ENCODE measurements around the gene EXTL2. TPM values are rescaled to one million over a fixed set of nuclear protein-coding genes. Genes with fewer than 3 reads are reported as not detected.

The EXTL2 gene, protein sequence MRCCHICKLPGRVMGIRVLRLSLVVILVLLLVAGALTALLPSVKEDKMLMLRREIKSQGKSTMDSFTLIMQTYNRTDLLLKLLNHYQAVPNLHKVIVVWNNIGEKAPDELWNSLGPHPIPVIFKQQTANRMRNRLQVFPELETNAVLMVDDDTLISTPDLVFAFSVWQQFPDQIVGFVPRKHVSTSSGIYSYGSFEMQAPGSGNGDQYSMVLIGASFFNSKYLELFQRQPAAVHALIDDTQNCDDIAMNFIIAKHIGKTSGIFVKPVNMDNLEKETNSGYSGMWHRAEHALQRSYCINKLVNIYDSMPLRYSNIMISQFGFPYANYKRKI
- total RNA-seq: 1 to 10 TPM; 1.4 to 7.4 (median 2.5) TPM

DNA sequence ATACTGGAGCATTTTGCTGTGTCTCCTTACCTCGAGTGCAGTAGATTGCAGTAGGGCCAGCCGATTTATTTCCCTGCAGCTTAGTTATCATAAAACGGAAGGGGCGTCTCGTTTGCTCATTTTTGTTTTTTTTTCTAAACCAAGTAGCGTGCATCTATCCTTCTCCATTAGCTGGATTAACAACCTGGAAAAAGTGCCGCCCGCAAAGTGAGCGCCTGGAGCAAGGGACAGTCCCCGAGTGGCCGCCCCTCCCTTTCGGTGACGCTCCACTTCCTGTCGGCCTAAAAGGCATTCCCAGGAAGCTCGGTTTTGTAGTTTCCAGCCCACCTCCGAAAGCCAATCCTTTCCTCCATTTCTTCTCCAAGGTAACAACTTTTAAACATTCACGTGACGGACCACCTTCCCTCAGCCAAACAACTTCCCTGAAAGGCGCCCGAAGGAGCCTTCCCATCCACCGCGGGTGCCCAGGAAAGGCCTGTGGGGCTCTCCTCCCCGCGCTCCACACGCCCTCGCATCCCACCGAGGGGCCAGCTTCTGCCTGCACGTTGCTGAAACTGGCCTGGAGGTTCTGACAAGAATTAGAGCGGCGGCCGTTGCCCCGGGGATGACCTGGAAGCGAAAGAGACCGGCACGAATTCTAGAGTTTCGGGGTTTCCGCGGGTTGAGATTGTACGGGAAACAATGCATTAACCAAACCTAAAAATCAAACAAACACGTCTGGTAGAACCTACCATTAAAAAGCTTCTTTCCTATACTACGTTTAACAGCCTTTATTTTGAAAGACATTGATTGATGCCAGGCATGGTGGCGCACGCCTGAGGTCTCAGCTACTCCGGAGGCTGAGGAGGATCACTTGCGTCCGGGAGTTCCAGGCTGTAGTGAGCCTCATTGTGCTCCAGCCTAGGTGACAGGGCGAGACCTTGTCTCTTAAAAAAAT is at the start of gene EXTL2:
TSS of gene EXTL2 (minus strand) at position 240 of the 937 bp plus-strand sequence. CDS start 6,085 bp downstream, outside the sequence.
- intact Hi-C loops (cut with DNase I): no loop called here

DNA sequence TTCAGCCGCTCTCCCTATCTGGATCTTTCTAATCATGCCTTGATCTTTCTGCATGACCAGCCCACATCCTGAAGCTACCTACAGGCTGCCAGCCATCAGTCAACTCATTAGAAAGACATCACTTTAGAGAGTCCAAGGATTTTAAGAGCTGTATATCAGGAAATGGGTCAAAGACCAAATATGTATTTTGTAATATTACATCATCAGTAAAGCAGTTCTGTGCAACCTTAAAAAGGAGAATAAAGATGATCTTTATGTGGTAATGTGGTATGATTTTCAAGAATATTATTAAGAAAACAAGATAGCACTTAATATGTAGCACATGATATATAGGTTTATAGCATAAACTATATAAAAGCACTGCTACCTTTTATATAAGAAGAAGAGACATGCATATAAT is 48.9 kb upstream of the EXTL2 start:
- TF ChIP-seq, protein P1, sequence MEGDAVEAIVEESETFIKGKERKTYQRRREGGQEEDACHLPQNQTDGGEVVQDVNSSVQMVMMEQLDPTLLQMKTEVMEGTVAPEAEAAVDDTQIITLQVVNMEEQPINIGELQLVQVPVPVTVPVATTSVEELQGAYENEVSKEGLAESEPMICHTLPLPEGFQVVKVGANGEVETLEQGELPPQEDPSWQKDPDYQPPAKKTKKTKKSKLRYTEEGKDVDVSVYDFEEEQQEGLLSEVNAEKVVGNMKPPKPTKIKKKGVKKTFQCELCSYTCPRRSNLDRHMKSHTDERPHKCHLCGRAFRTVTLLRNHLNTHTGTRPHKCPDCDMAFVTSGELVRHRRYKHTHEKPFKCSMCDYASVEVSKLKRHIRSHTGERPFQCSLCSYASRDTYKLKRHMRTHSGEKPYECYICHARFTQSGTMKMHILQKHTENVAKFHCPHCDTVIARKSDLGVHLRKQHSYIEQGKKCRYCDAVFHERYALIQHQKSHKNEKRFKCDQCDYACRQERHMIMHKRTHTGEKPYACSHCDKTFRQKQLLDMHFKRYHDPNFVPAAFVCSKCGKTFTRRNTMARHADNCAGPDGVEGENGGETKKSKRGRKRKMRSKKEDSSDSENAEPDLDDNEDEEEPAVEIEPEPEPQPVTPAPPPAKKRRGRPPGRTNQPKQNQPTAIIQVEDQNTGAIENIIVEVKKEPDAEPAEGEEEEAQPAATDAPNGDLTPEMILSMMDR (IDR thresholded peaks at IDR 0.05): no peak
- TF ChIP-seq POLR2A (IDR thresholded peaks at IDR 0.05): no peak
- no peaks in the 10 kb centered on the region for H3K27me3 ChIP-seq
- no peak overlapping the region for H3K27ac ChIP-seq
- no peaks in the 10 kb centered on the region for H3K9me3 ChIP-seq
- intact Hi-C loops (cut with DNase I): no loop called here
- no peak overlapping the region for H3K4me3 ChIP-seq
- peaks cover 0 to 2% (median 0%) of the 10 kb centered on the region in 3 donors for H3K4me1 ChIP-seq
- DNase-seq: no peak
- peaks cover 0 to 38% (median 0%) of the 10 kb centered on the region in 3 donors for H3K36me3 ChIP-seq
- WGBS, 2 donors: 81 to 100% methylated on average over 1 of the region's 1 CpG

More for the DNA sequence above, at the start of gene EXTL2:
- TF ChIP-seq, protein P1 (IDR thresholded peaks at IDR 0.05): no peak
- TF ChIP-seq POLR2A (IDR thresholded peaks at IDR 0.05): peak in 1 of 4 donors; percentile 39
- WGBS, 2 donors: 0% methylated on average over 36 to 44 of the region's 47 CpGs
- Histone ChIP-seq H3K27ac (peak within 1 kb of the TSS; percentile 92 to 96 (median 95)), H3K27me3 (no peaks in the 10 kb centered on the region), H3K4me3 (peak within 1 kb of the TSS; percentile 71 to 96 (median 88)), H3K4me1 (peaks cover 0 to 35% (median 14%) of the 10 kb centered on the region in 3 donors), H3K36me3 (peaks cover 0 to 16% (median 3%) of the 10 kb centered on the region in 3 donors), H3K9me3 (peaks cover 0 to 3% (median 0%) of the 10 kb centered on the region in 3 donors)
- peak; percentile 3 for DNase-seq

DNA sequence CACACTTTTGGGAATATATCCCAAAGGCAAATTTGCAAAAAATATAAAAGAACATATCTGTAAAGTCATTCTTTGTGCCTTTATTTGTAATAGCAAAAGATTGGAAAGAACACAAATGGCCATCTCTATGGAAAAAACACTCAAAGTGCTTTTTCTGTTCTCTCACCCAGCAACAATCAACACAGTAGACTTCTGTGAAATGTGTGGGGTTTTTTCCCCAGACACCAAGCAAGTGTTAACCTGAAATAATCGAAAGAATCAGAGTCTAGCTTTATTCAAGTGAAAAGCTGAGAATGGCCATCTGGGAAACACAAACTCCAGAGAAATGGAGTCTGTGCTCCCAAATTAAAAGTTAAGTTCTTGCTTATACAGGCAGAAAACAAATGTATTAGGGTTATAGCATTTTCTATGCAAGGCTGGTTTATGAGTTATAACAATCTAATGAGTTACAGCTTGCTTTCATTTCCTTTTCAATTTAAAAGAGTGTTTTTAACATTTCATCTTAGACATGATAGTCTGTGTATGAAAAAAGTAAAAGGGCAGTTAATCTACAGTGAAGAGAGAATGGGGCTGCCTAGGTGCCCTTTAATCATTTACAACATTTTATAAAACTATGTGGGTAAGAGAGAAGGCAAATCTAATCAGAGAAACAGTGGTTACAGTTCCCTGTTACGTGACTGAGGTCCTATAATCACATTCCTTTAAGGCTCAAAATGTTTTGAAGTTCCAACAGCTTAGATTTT is 47.8 kb upstream of the EXTL2 start:
- TF ChIP-seq POLR2A (IDR thresholded peaks at IDR 0.05): no peak
- TF ChIP-seq, protein P1 (IDR thresholded peaks at IDR 0.05): no peak
- DNase-seq: no peak
- 71 to 75% methylated on average over 2 of the region's 2 CpGs for WGBS, 2 donors
- no peaks in the 10 kb centered on the region for H3K4me1 ChIP-seq
- no peaks in the 10 kb centered on the region for H3K27me3 ChIP-seq
- no peaks in the 10 kb centered on the region for H3K9me3 ChIP-seq
- H3K4me3 ChIP-seq: no peak overlapping the region
- intact Hi-C loops (cut with DNase I): no loop called here
- no peak overlapping the region for H3K27ac ChIP-seq
- peaks cover 0 to 49% (median 0%) of the 10 kb centered on the region in 3 donors for H3K36me3 ChIP-seq

DNA sequence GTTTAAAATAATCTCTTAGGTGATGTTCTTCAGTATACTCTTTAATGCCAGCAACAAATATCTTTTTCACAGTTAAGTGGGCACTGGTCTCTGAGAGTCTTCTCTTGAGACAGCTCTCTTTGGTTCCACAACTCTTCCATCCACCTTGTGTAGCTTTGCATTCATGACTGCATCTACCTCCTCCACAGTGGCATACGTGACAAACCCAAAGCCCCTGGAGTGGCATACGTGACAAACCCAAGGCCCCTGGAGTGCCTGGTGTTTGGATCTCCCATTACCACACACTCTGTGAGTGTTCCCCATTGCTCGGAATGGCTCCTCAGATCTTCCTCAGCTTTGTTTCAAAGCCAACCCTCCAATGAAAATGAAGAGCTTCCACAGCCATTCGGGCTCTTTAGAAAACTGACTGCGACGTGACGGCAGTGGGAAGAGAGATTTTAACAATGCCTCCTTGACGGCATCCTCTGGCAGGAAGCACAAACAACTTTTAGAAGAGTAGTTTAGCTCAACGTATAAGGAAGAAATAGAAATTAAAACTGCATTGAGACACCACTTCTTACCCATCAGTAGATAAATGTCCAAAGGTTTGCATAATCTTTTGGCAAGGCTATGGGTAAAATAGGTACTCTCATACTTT is 47.1 kb upstream of the EXTL2 start:
- H3K4me3 ChIP-seq: no peak overlapping the region
- no peak overlapping the region for H3K27ac ChIP-seq
- 92 to 97% methylated on average over 7 to 9 of the region's 9 CpGs for WGBS, 2 donors
- TF ChIP-seq POLR2A (IDR thresholded peaks at IDR 0.05): no peak
- TF ChIP-seq, protein P1 (IDR thresholded peaks at IDR 0.05): no peak
- H3K36me3 ChIP-seq: peaks cover 0 to 56% (median 0%) of the 10 kb centered on the region in 3 donors
- DNase-seq: no peak
- no peaks in the 10 kb centered on the region for H3K9me3 ChIP-seq
- H3K27me3 ChIP-seq: no peaks in the 10 kb centered on the region
- no peaks in the 10 kb centered on the region for H3K4me1 ChIP-seq
- intact Hi-C loops (cut with DNase I): no loop called here
